ENCODE measurements around the gene TBC1D10B. TPM values are rescaled to one million over a fixed set of nuclear protein-coding genes. Genes with fewer than 3 reads are reported as not detected.

TBC1D10B gene
- total RNA-seq, 1 experiment from 2014 or later: 36.0 TPM

DNA sequence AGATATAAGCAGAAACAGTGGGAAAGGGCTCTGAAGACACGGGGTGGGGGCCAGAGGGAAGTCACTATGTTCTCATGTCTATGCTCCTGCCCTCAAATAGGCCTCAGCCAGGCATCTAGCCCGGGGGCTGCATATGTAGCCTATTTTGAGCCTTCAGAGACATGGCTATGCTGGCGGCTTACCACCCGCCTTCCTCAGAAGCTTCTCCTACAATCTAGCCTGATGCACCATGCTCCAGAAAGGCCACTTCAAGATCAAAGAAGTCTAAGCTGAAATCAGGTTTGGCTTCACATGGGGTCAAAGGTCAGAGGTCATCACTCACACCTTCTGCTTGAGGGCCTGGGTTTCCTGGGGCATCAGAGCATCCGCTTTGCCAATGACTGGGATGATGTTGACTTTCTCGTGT, 10.5 kb upstream of the TBC1D10B start:
- H3K9me3 ChIP-seq (replicated peaks): no peaks in the 10 kb centered on the region
- no peak for DNase-seq
- no peak overlapping the region for H3K4me3 ChIP-seq
- H3K36me3 ChIP-seq: no peaks in the 10 kb centered on the region
- H3K27ac ChIP-seq: no peak overlapping the region
- H3K4me1 ChIP-seq: peaks cover 15% of the 10 kb centered on the region
- no peaks in the 10 kb centered on the region for H3K27me3 ChIP-seq

DNA sequence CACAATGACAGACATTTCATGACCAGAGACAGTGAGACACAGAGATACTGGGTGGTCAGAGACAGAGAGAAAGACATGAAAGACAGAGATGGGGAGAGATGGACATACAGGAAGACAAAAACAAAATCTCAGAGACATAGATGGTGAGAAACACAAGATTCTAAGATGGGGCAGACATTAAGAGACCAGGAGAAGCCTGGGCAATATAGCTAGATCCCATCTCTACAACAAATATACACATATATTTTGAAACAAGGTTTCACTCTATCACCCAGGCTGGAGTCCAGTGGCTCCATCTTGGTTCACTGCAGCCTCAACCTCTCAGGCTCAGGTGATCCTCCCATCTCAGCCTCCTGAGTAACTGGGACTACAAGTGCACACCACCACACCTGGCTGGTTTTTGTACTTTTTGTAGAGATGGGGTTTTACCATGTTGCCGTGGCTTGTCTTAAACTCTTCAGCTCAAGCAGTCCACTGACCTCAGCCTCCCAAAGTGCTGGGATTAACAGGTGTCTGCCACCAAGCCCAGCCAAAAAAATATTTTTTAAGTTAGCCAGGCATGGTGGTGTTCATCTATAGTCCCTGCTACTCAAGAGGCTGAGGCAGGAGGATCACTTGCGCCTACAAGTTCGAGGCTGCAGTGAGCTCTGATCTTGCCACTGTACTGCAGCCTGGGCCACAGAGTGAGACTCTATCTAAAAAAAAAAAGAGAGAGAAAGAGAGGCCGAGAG, 9.9 kb upstream of the TBC1D10B start:
- no peaks in the 10 kb centered on the region for H3K27me3 ChIP-seq
- no peaks in the 10 kb centered on the region for H3K9me3 ChIP-seq (replicated peaks)
- H3K27ac ChIP-seq: no peak overlapping the region
- H3K36me3 ChIP-seq: no peaks in the 10 kb centered on the region
- peaks cover 19% of the 10 kb centered on the region for H3K4me1 ChIP-seq
- no peak overlapping the region for H3K4me3 ChIP-seq
- no peak for DNase-seq

DNA sequence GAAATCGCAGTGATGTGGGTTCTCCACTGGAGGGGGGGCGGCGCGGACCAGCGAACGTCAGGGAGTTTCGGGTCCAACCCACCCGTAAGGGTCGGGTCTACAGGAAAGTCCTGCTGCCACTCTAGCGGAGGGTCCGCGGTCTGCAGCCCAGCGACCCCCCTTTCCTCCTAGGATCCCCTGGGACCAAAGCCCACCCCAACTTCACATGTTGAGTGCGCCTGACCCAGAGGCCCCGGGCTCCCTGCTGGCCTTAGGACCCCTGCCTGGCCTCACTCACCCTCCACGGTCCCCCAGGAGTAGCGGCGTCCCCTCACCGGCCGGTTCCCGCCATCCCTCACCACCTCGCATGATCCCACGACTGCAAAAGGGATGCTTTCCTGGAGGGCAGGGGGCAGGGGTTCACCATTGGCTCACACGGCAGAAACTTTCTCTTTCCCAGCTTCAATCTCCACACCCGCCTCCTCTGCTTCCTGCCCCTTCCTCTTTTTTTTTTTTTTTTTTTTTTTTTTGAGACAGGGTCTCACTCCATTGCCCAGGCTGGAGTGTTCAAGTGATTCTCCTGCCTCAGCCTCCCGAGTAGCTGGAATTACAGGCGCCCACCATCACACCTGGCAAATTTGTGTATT, 9.0 kb upstream of the TBC1D10B start:
- H3K27me3 ChIP-seq: no peaks in the 10 kb centered on the region
- H3K36me3 ChIP-seq: no peaks in the 10 kb centered on the region
- H3K4me1 ChIP-seq: peaks cover 19% of the 10 kb centered on the region
- DNase-seq: no peak
- H3K9me3 ChIP-seq (replicated peaks): no peaks in the 10 kb centered on the region
- H3K27ac ChIP-seq: no peak overlapping the region
- H3K4me3 ChIP-seq: peak overlapping the region; percentile 77

DNA sequence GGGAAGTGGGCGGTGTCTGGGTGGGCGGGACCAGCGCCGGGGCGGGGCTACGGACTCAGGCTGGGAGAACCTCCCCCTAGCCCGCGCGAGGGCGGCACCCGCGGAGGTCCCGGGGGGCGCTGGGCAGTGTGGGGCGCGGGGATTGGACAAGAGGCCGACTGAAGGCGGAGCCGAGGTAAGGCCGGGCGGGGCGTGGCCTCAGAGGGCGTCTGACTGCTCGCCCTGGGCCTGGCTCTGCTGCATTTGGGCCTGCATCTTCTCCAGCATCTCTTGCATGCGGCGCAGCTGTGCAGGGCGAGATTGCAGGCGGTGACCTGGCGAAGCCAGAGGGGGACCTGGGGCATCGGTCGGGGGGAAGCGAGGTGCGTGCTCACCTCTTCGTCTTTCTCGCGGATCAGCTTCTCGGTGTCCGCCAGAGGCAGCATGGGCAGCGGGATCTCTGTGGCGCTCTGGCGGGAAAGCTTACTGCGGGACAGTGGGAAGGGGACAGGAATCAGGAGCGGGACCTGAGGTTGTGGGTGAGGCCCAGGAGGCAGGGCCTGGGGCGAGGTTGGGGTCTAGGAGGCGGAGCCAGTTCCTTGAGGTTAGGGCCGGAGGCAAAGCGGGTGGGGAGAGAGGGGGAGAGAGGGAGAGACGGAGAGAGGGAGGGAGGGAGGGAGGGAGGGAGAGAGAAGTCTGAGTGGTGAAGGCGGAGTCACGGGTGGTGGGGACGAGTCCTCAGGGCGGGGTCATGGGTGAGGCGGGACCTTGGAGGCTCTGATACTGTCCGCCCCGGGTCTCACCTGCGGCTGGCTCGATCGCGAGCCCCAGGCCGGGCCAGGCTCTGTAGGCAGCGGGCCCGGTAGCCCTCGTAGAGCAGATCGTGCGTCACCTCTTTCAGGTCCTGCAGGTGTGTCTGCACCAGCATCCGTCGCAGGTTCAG, 8.2 kb upstream of the TBC1D10B start:
- Histone ChIP-seq H3K27me3 (no peaks in the 10 kb centered on the region), H3K4me1 (peaks cover 19% of the 10 kb centered on the region), H3K36me3 (no peaks in the 10 kb centered on the region), H3K4me3 (peak overlapping the region; percentile 77), H3K27ac (peak overlapping the region; percentile 96), H3K9me3 (replicated peaks) (no peaks in the 10 kb centered on the region)
- peak; percentile 99 for DNase-seq

DNA sequence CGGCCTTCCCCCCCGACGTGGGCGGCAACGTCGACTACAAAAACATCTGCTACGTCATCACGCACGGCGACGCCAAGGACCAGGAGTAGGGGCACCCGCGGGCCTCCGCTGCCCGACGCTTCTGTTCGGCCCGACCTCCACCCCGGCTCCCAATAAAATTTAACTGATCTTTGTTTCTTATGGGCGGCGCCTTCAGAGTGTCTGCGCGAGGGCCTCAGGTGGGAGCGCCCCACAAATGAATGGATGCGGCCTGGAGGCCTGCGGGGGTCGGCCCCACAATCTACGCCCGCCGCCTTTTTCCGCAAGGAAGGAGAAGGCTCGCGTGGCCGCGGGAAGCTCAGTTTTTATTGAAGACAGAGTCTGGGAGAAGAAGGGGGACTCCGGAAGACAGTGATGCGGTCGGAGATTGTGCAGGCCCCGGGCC, 7.5 kb upstream of the TBC1D10B start:
- H3K27ac ChIP-seq: peak overlapping the region; percentile 96
- no peaks in the 10 kb centered on the region for H3K9me3 ChIP-seq (replicated peaks)
- peak; percentile 95 to 96 for DNase-seq
- no peaks in the 10 kb centered on the region for H3K36me3 ChIP-seq
- peaks cover 21% of the 10 kb centered on the region for H3K4me1 ChIP-seq
- no peaks in the 10 kb centered on the region for H3K27me3 ChIP-seq
- peak overlapping the region; percentile 77 for H3K4me3 ChIP-seq

DNA sequence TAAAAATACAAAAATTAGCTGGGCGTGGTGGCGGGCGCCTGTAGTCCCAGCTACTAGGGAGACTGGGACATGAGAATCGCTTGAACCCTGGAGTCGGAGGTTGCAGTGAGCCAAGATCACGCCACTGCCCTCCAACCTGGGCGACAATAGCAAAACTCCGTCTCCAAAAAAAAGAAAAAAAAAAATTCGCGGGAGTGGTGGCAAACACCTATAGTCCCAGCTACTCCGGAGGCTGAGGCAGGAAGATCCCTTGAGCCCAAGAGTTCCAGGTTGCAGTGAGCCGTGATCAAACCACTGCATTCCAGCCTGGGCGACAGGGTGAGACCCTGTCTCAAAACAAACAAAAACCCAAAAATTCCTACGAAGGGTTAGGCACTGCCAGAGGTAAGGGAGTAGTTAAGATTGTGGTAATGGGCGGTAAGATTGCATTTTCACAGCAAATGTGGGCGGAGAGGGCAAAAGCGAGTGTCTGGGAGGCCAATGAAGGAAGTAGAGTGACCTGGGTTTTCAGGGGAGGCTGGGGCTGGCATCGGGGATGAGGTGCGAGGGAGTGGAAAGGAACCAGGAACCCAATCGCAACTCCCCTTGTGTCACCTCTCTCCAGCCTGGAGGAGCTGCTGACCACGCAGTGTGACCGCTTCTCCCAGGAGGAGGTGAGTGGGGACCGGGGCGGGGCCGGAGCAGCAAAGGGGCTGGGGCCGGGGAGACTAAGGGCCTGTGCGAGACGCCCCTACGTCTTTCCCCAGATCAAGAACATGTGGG, 6.9 kb upstream of the TBC1D10B start:
- Histone ChIP-seq H3K4me1 (peaks cover 27% of the 10 kb centered on the region), H3K4me3 (peak overlapping the region; percentile 77), H3K27me3 (no peaks in the 10 kb centered on the region), H3K9me3 (replicated peaks) (no peaks in the 10 kb centered on the region), H3K36me3 (no peaks in the 10 kb centered on the region), H3K27ac (peak overlapping the region; percentile 96)
- DNase-seq: no peak

DNA sequence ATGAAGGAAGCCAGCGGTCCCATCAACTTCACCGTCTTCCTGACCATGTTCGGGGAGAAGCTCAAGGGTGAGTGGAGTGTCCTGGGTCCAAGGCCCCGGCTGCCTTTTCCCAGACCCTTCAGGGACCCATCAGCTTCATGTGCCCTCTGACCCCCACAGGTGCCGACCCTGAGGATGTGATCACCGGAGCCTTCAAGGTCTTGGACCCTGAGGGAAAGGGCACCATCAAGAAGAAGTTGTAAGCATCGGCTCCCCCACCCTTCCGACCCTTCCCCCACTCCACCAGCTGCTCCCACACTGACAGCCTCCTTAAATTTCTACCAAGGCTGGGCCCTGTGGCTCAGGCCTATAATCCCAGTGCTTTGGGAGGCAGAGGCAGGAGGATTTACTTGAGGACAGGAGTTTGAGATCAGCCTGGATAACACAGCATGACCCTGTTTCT, 6.2 kb upstream of the TBC1D10B start:
- Histone ChIP-seq H3K4me3 (no peak overlapping the region), H3K27me3 (no peaks in the 10 kb centered on the region), H3K27ac (peak overlapping the region; percentile 96; the same call in 1 of the 2 replicates), H3K9me3 (replicated peaks) (no peaks in the 10 kb centered on the region), H3K36me3 (no peaks in the 10 kb centered on the region), H3K4me1 (peaks cover 35% of the 10 kb centered on the region)
- peak; percentile 65 to 73 for DNase-seq

DNA sequence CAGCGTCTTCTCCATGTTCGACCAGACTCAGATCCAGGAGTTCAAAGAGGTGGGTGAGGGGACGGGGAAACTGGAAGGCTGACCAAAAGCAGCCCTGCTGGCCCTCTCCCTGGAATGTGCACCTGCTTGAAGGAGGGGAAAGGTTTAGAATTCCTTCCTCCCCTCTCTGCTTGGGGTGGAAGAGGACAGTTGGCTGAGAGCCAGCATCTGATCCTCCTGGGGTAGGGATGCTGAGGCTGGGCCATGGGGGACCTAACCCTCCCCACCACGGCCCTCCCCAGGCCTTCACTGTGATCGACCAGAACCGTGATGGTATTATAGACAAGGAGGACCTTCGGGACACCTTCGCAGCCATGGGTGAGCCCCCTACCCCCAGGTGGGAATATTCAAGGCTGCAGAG, 5.6 kb upstream of the TBC1D10B start:
- no peak overlapping the region for H3K4me3 ChIP-seq
- DNase-seq: peak; percentile 39 to 40
- no peaks in the 10 kb centered on the region for H3K27me3 ChIP-seq
- no peaks in the 10 kb centered on the region for H3K9me3 ChIP-seq (replicated peaks)
- H3K36me3 ChIP-seq: no peaks in the 10 kb centered on the region
- peaks cover 36% of the 10 kb centered on the region for H3K4me1 ChIP-seq
- H3K27ac ChIP-seq: no peak overlapping the region

DNA sequence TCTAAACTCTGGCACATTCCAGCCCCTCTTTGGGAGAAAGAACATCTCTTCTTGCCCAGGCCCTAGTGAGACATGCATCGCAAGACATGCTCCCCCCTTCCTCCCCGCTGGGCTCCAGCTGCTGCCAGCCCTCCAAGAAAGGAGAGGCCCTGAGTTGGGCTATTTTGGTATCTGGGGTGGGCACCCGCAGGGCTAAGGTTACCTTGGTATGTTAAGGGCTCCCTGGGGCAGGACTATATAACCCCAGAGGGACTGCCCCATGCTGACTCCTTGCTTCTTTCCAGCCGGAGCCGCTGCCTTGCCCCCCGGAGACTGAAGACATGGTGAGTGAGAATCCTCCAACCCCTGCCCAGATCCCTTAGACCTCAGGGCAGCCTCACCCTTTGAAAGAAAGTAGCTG, 4.2 kb upstream of the TBC1D10B start, which contains the start of gene MYL11:
MYL11 (plus strand) TSS at position 265 of the 400 bp plus-strand sequence; CDS start at position 321, 56 bp downstream.
- peak in 1 of 2 experiments; percentile 55 for DNase-seq
- Histone ChIP-seq H3K27ac (no peak within 1 kb of the TSS), H3K9me3 (replicated peaks) (no peaks in the 10 kb centered on the region), H3K36me3 (no peaks in the 10 kb centered on the region), H3K4me1 (peaks cover 36% of the 10 kb centered on the region), H3K4me3 (no peak within 1 kb of the TSS), H3K27me3 (no peaks in the 10 kb centered on the region)

DNA sequence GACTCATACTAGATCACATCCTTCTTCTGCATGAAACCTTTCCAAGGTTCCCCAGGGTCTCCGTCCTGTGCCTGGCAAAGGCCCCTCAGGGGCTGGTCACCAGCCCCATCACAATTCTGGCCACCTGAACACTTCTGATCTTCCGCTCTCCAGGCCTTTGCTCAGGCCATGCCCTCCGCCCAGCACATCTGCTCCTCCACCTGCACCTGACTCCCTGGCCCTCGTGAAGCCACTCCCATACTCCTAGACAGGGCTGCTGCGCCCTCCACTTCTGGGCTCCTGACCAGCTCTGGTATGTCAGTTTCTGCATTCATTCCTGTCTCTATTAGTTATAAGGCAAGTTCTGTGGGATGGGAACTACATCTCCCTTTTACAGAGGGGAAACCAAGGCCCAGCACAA, 2.4 kb upstream of the TBC1D10B start:
- Histone ChIP-seq H3K4me1 (peaks cover 39% of the 10 kb centered on the region), H3K27me3 (no peaks in the 10 kb centered on the region), H3K9me3 (replicated peaks) (no peaks in the 10 kb centered on the region), H3K27ac (peak overlapping the region; percentile 69), H3K36me3 (no peaks in the 10 kb centered on the region), H3K4me3 (no peak overlapping the region)
- no peak for DNase-seq

DNA sequence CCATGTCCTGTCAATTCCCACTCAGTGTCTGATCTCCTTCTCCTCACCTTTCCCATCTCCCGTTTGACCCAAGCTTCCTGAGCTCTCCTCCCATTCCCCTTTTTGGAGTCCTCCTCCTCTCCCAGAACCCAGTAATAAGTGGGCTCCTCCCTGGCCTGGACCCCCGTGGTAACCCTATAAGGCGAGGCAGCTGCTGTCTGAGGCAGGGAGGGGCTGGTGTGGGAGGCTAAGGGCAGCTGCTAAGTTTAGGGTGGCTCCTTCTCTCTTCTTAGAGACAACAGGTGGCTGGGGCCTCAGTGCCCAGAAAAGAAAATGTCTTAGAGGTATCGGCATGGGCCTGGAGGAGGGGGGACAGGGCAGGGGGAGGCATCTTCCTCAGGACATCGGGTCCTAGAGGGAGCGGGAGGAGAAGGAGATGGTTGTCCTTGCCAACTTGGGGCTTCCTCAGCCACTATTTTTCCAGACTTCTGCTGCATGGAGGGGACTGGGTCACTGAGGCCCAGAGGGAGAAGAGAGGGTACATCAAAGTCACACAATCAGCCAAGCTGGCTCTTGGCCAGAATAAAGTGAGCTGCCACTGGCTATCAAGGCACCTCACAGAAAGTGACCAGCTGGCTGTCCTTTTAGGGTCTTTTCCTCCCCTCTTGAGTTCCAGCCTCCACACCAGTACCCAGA, 1.9 kb upstream of the TBC1D10B start:
- peak; percentile 82 to 87 for DNase-seq
- Histone ChIP-seq H3K36me3 (peaks cover under 1% of the 10 kb centered on the region; the same call in 1 of the 2 replicates), H3K4me1 (peaks cover 39% of the 10 kb centered on the region), H3K27ac (peak overlapping the region; percentile 69), H3K9me3 (replicated peaks) (no peaks in the 10 kb centered on the region), H3K27me3 (no peaks in the 10 kb centered on the region), H3K4me3 (peak overlapping the region; percentile 47)

DNA sequence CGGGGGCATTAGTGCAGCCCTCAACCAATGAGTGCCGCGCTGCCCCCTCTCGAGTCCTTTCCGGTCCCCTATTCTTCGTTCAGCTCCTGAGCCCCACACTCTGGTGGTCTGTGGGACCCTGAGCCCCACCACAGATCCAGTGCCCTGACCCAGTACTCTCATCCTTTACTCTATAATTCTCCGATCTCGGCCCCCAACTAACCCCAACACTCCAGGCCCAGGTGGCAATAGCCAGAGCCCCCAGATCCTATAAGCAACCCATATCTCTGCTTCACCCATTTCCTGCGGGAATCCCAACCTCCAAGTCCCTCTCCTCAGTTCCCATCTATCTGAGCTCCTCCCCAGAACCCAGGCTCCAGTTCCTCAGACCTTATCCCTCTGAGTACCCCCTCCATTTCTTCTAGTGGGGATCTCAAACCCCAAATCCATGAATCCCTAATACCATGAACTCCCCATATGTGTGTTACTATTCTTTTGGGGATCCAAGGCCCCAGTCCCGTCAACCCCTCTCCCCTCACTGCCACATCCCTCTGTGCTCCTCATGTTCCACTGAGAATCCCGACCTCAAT, 1.0 kb upstream of the TBC1D10B start:
- H3K4me1 ChIP-seq: peaks cover 31% of the 10 kb centered on the region
- DNase-seq: no peak

DNA sequence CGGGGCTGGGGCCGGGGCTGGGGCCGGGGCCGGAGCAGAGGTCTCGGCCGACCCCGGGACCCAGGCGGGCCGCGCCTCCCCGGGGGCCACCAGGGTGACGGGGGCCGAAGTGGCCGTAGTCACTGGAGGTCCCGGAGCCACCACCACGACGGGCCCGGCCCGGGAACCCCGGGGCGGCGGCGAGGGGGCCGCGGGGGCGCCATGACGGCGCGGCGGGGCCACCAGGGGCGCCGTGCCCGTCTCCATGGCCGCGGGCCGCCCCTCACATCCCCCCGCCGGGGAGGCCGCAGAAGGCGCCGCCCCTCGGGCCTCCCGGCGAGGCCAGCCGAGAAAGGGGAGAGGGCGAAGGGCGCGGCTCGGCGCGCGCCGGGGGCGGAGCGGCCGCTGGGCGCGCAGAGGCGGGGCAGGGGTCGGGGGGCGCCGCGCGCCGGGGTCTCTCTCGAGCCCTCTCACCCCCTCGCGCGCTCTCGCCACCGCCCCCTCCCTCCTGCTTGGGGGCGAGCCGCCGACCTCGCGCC, 297 bp downstream of the TBC1D10B start:
- no peak for DNase-seq
- Histone ChIP-seq H3K36me3 (peaks cover 17% of the 10 kb centered on the region), H3K27ac (no peak overlapping the region; the same call in 1 of the 2 replicates), H3K27me3 (no peaks in the 10 kb centered on the region), H3K4me1 (peaks cover 22% of the 10 kb centered on the region), H3K9me3 (replicated peaks) (no peaks in the 10 kb centered on the region), H3K4me3 (peak overlapping the region; percentile 70)

More for the DNA sequence above, 1.0 kb upstream of the TBC1D10B start:
- Histone ChIP-seq H3K4me3 (peak overlapping the region; percentile 47), H3K36me3 (peaks cover 5% of the 10 kb centered on the region), H3K27me3 (no peaks in the 10 kb centered on the region), H3K27ac (peak overlapping the region; percentile 69), H3K9me3 (replicated peaks) (no peaks in the 10 kb centered on the region)
